NCI-H2107 treated with DMSO at 0.1 percent for 48 hours (cell line): ENCODE measurements around the gene MYLK3.

Source experiments
- DNase-seq: peaks from one replicate; lab custom pipeline; 2025; ENCODE audit not compliant: unreplicated experiment; lab: John Stamatoyannopoulos, UW

MYLK3 gene

GRCh38 chr16:46728806-46729205, 19.3 kb downstream of the MYLK3 start:
- no peak for DNase-seq

GRCh38 chr16:46727630-46728029, 20.5 kb downstream of the MYLK3 start:
- DNase-seq = no peak

DNA sequence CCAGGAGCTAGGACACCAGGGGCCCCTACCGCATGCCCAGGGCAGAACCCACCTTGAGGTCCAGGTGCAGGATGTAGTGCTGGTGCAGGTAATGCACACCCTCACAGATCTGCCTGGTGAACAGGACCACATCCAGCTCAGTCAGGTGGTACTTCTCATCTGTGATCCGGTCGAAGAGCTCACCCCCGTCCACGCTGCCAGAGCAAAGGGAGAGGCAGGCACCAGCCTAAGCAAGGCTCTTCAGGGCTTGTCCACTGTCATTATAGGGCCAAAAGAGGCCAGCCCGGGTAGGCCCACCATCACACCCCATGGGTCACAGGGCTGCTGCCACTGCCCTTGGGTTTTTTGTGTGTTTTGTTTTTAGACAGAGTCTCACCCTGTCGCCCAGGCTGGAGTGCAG, 21.0 kb downstream of the MYLK3 start:
- DNase-seq = no peak

GRCh38 chr16:46721885-46722284, 26.3 kb downstream of the MYLK3 start:
- DNase-seq = no peak

DNA sequence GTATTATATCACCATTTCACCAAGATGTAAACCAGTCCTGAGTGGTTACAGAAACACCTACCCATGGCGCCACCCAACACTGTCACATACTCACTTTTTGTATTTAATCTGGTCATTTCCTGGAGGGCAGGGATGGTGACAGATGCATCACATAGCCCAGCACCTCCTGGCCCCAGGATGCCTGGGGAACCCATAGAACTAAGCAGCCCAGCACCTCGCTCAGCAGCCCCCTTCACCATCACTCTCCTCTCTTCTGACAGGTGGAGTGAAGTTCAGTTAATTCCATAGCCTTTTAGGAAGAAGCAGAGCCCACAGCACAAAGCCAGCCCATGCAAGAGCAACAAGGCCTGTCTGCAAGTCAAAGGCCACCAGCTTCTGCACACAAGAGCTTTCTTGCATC, 27.5 kb downstream of the MYLK3 start:
- no peak for DNase-seq

DNA sequence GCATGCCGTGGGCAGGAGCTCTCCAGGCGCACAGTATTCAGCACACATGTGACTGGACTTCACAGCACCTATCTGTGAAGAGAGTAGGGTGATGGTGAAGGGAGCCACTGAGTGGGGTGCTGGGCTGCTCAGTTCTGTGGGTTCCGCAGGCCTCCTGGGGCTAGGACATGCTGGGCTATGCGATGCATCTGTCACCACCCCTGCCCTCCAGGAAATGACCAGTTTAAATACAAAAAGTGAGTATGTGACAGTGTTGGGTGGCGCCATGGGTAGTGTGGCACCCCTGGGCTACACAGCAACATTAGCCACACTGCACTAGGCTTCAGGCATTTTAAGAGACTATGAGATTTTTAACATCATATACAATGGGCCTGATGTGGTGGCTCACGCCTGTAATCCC, 28.6 kb downstream of the MYLK3 start:
- no peak for DNase-seq

- no peak for DNase-seq
Observed at GRCh38 chr16:46718214-46718613, 29.9 kb downstream of the MYLK3 start.

- DNase-seq = no peak
Observed at GRCh38 chr16:46717692-46718091, 30.5 kb downstream of the MYLK3 start.

DNA sequence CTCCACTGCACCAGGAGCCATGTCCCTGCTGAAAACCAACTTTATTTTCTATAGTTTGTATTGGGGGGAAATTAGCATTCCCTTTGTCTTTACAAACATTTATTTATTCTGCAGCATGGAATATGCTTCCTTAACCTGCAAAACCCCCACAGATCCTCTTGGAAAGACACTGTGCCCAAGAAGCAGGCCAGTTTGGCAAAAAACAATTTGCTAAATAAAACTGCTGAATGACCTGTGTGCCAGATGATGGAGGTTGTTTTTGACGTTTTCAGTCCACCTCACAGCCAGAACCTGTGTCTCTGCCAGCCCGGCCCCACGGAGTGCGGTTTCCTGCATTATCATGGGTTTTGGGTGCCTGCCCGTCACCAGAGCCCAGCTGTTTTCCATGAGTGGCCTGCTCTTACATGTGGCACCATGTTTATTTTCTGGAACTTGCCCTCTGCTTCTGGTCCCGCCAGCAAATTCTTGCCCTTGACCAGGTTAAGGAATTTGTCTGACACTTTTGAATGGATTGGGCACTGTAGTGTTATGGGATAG, 32.3 kb downstream of the MYLK3 start:
- no peak for DNase-seq

GRCh38 chr16:46714797-46715591, 33.1 kb downstream of the MYLK3 start:
- no peak for DNase-seq

GRCh38 chr16:46713634-46714033, 34.5 kb downstream of the MYLK3 start:
- peak; percentile 70 for DNase-seq

DNA sequence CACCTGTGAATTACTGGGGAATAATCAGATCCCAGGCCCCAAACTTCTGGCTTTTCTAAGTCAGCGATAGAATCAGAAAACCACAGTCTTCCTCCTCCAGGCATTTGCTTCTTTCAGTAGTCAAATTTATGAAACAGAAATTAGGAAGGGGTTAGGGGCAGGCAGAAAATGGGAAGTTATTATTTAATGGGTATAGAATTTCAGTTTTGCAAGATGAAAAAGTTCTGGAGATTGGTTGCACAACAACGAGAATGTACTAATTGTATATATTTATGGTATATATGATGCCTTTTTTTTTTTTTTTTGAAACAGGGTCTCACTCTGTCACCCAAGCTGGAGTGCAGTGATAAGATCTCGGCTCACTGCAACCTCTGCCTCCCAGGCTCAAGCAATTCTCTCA, 35.2 kb downstream of the MYLK3 start:
- no peak for DNase-seq

DNA sequence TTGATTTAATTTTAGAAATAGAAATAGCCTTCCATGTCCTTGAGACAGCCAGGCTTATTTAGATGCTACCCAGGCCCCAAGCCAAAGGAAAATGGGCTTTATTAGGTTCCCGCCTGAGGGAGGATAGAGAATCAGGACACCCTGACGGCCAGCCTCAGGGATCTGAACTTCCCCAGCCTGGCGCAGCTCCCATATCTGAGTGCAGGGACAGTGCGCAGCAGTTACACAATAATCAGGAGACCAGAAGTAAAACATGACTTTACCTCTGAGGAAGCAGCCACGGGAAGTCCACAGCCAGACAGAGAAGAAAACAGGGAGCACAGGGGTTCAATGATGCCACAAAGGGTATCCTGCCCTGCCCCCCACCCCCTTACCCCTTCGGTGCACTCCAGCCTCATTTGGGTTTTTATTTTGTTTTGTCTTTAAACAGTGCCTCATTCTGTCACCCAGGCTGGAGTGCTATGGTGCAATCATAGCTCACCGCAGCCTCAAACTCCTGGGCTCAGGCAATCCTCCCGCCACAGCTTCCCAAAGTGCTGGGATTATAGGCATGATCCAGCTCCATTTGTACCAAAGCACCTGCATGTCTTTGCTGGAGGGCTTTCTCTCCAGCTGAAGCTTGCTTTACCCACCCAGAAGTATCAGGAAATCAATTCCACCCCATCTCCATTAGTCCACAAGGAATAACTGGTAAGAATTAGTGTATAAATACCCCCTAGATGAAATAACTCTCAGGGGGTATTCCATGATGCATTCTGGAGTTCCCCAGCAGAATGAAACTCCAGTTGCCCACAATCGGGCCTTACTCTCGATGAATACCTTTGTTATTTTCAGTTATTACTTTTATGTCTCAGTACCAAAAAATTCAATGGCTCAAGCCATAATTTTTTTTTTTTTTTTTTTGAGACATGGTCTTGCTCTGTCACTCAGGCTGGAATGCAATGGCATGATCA, 36.8 kb downstream of the MYLK3 start:
- no peak for DNase-seq

- no peak for DNase-seq
Observed at GRCh38 chr16:46709469-46710005, 38.6 kb downstream of the MYLK3 start.

GRCh38 chr16:46706642-46707041, 41.5 kb downstream of the MYLK3 start:
- DNase-seq = no peak

GRCh38 chr16:46702030-46702429, 46.1 kb downstream of the MYLK3 start:
- DNase-seq = no peak

DNA sequence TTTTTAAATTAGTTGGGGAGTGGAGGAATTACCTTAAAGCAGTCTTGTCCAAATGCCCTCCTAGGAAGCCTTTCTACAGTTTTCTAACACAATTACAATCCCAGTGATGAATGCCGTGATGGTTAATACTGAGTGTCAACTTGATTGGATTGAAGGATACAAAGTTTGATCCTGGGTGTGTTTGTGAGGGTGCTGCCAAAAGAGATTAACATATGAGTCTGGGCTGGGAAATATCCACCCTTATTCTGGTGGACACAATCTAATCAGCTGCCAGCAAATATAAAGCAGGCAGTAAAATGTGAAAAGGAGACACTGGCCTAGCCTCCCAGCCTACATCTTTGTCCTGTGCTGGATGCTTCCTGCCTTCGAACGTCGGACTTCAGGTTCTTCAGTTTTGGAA, 46.5 kb downstream of the MYLK3 start:
- no peak for DNase-seq

- no peak for DNase-seq
Observed at GRCh38 chr16:46700048-46700447, 48.1 kb downstream of the MYLK3 start.

DNA sequence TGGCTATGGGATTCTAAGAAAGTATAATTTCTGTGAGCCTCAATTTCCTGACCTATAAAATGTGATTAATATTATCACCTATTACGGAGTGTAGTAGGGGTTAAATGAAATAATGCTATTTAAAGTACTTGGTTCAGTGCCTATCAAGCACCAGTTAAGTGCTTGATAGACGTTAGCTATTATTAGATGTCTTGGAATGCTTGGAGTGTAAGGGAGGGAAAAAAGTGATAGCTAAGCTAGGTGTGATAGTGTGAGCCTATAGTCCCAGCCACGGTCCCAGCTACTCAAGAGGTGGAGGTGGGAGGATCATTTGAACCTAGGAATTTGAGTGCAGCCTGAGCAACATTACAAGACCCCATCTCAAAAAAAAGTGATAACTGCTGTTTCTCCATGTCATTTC, 51.2 kb downstream of the MYLK3 start:
- no peak for DNase-seq

DNA sequence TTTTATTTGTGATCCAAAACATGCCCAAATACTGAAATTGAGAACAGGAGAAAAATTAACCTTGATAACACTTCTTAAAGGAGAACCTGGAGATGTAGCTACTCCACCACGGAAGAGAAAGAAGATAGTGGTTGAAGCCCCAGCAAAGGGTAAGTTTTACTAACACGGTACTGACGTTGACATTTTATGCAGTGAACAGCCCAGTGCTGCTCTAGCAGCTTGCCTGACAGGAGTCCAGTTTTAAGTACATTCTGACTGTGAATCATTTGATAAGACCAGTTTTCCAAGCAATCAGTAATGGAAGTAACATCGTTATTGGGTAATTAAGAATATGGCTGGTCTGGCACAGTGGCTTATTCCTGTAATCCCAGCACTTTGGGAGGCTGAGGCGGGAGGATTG, 52.2 kb downstream of the MYLK3 start:
- DNase-seq = no peak

DNA sequence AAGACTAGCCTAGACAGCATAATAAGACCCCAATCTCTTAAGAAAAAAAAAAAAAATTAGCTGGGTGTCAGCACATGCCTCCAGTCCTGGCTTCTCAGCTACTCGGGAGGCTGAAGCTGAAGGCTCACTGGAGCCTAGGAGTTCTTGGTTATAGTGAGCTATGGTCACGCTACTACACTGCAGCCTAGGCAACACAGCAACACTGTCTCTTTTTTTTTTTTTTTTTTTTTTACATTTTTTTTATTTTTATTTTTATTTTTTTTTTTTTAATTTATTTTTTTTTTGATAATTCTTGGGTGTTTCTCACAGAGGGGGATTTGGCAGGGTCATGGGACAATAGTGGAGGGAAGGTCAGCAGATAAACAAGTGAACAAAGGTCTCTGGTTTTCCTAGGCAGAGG, 54.5 kb downstream of the MYLK3 start:
- no peak for DNase-seq

- DNase-seq = no peak
Observed at GRCh38 chr16:46691726-46692125, 56.4 kb downstream of the MYLK3 start.
